Smooth muscle cell (in vitro differentiated cells): ENCODE results near the gene PIGH. TPM values are rescaled to one million over a fixed set of nuclear protein-coding genes. Genes with fewer than 3 reads are reported as not detected.

Experiments used
- DNase-seq: peaks from one replicate; lab custom pipeline; 2025; ENCODE audit not compliant: unreplicated experiment; lab: John Stamatoyannopoulos, UW
- H2AFZ ChIP-seq: fragments of 200-600 bp; sonication (generic); 2 replicates; pipeline ENCODE4 v1.6.0; 2016; ENCODE audit warnings: antibody characterized with exemption, low read depth, mild to moderate bottlenecking
- H3F3A ChIP-seq: fragments of 200-600 bp; sonication (generic); 2 replicates; pipeline ENCODE4 v1.6.0; 2017; ENCODE audit warnings: antibody characterized with exemption, low read depth
- H3K27ac ChIP-seq: fragments of 200-600 bp; sonication (generic); 2 replicates; pipeline ENCODE4 v1.5.1; 2016; ENCODE audit warnings: low read depth, mild to moderate bottlenecking
- H3K27me3 ChIP-seq: fragments of 200-600 bp; sonication (generic); 2 replicates; pipeline ENCODE4 v1.6.1; 2016; ENCODE audit warnings: low read depth, mild to moderate bottlenecking
- H3K36me3 ChIP-seq: fragments of 200-600 bp; sonication (generic); 2 replicates; pipeline ENCODE4 v1.5.1; 2016; ENCODE audit warnings: low read depth
- H3K4me1 ChIP-seq: fragments of 200-600 bp; sonication (generic); 2 replicates; pipeline ENCODE4 v1.5.1; 2016; ENCODE audit warnings: low read depth
- H3K4me2 ChIP-seq: fragments of 200-600 bp; sonication (generic); 2 replicates; pipeline ENCODE4 v1.6.0; 2016; ENCODE audit warnings: mild to moderate bottlenecking
- H3K4me3 ChIP-seq: fragments of 200-600 bp; sonication (generic); 2 replicates; pipeline ENCODE4 v1.5.1; 2016; ENCODE audit warnings: mild to moderate bottlenecking
- H3K79me2 ChIP-seq: fragments of 200-600 bp; sonication (generic); 2 replicates; pipeline ENCODE4 v1.6.0; 2016; ENCODE audit warnings: low read depth, mild to moderate bottlenecking
- H3K9ac ChIP-seq: fragments of 200-600 bp; sonication (generic); 2 replicates; pipeline ENCODE4 v1.6.0; 2016; ENCODE audit warnings: low read depth
- H3K9me3 ChIP-seq: fragments of 200-600 bp; sonication (generic); replicated peaks from 2 replicates; pipeline ENCODE4 v1.5.1; 2016; ENCODE audit warnings: low read depth
- H4K20me1 ChIP-seq: fragments of 200-600 bp; sonication (generic); 2 replicates; pipeline ENCODE4 v1.6.0; 2016; ENCODE audit warnings: low read depth
- WGBS: methylation state at CpG from one replicate; pipeline ENCODE4 v1.1.7; 2016; ENCODE audit warnings: low lambda C conversion rate; 5-methylcytosine and 5-hydroxymethylcytosine counted together
- polyA plus RNA-seq: library from polyadenylated mRNA; unstranded; fragments of >200 nt; fragmentation: Nextera tagmentation; extraction: Ambion mirVana; gene quantifications from 2 replicates; pipeline ENCODE4 v1.2.1, GENCODE V29; 2016
- total RNA-seq: library from RNA; depleted of rRNA; stranded (reverse); fragments of >200 nt; gene quantifications from 2 replicates; pipeline ENCODE4 v1.2.3, GENCODE V29; 2014
- TF ChIP-seq, protein P1 (sequence below): fragments of 200-600 bp; sonication (generic); IDR thresholded peaks from 2 replicates; pipeline ENCODE4 v1.5.1; 2017; ENCODE audit warnings: borderline replicate concordance, mild to moderate bottlenecking, antibody characterized with exemption; ENCODE audit not compliant: insufficient read depth, poor library complexity, severe bottlenecking

The PIGH gene
- total and polyA plus RNA-seq, 2 experiments from 2014 or later, result 15.5 to 20.6 TPM

DNA sequence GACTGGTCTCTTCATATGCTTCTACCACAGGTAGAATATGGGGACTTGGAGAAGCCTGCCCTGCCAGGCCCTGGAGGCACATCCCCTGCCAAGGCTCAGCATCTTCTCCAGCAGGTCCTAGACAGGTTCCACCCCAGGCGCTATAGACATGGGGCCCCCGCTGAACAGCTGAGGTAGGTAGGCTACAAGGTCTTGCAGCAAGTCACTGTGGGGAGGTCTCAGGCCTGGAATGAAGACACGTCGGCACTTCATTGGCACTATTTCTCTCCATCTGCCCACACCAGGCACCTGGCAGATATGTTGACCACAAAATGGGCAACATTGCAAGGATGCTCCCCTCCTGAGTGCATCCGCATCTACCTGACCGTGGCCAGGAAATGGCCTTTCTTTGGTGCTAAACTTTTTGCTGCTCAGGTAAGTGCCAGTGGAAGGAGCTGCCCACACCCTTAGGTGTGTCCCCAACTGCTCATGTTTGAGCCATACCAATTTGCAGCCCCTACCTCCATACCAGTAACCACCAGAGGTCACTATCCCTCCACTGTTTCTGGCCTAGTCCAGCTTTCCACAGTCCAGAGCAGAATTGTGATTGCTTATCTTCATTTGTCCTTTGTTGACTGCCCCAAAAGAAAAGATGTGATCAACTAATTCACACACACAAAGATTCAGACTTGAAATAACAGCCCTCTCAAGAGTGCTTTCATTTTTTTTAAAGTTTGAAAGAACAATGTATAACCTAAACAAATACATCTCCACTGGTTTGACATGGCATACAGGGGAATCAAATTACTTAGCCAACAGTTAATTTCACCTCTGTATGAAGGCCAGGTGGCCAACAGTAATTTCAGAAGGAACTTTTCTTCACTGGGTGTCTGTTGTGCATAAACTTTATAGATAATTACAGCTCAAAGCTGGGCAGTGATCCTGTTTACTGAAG lies 16.1 kb downstream of the PIGH start:
- H4K20me1 ChIP-seq, result no peaks in the 10 kb centered on the region
- no peaks in the 10 kb centered on the region for H3K36me3 ChIP-seq
- H3K4me2 ChIP-seq, result no peak overlapping the region
- no peak overlapping the region for H3K9ac ChIP-seq
- no peaks in the 10 kb centered on the region for H3K27me3 ChIP-seq
- TF ChIP-seq, protein P1, sequence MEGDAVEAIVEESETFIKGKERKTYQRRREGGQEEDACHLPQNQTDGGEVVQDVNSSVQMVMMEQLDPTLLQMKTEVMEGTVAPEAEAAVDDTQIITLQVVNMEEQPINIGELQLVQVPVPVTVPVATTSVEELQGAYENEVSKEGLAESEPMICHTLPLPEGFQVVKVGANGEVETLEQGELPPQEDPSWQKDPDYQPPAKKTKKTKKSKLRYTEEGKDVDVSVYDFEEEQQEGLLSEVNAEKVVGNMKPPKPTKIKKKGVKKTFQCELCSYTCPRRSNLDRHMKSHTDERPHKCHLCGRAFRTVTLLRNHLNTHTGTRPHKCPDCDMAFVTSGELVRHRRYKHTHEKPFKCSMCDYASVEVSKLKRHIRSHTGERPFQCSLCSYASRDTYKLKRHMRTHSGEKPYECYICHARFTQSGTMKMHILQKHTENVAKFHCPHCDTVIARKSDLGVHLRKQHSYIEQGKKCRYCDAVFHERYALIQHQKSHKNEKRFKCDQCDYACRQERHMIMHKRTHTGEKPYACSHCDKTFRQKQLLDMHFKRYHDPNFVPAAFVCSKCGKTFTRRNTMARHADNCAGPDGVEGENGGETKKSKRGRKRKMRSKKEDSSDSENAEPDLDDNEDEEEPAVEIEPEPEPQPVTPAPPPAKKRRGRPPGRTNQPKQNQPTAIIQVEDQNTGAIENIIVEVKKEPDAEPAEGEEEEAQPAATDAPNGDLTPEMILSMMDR, result peak; percentile 61
- H3K4me1 ChIP-seq, result no peaks in the 10 kb centered on the region
- no peak overlapping the region for H3K4me3 ChIP-seq
- H3K79me2 ChIP-seq, result no peaks in the 10 kb centered on the region
- DNase-seq, result no peak
- H3F3A ChIP-seq, result no peaks in the 10 kb centered on the region
- H2AFZ ChIP-seq, result no peak overlapping the region
- WGBS, result 85% methylated on average over 6 of the region's 6 CpGs
- no peaks in the 10 kb centered on the region for H3K9me3 ChIP-seq
- no peak overlapping the region for H3K27ac ChIP-seq

DNA sequence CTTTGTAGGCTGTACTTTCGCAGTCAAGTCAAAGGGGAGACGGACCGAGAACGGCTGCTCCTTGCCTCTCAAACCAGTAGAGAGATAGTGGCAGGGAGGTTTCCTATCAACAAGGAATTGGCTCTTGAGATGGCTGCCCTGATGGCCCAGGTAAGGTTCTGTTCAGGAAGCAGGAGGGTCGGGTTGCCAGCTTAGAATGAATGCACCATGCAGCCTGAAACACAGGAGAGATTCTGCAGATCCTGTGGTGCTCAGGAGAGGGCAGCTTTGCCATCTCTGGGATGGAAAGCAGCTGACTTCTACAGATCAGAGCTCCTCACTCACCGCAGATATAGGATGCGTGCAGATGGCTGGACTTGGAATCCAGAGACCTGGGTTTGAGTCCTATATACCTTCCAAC lies 18.0 kb downstream of the PIGH start:
- H3K79me2 ChIP-seq, result no peaks in the 10 kb centered on the region
- no peak overlapping the region for H3K4me2 ChIP-seq
- 88% methylated on average over 7 of the region's 7 CpGs for WGBS
- no peaks in the 10 kb centered on the region for H3F3A ChIP-seq
- no peaks in the 10 kb centered on the region for H3K27me3 ChIP-seq
- no peaks in the 10 kb centered on the region for H3K36me3 ChIP-seq
- H3K4me3 ChIP-seq, result no peak overlapping the region
- no peak overlapping the region for H3K27ac ChIP-seq
- DNase-seq, result no peak
- H2AFZ ChIP-seq, result no peak overlapping the region
- no peaks in the 10 kb centered on the region for H4K20me1 ChIP-seq
- TF ChIP-seq, protein P1, result no peak
- H3K9me3 ChIP-seq, result no peaks in the 10 kb centered on the region
- H3K9ac ChIP-seq, result no peak overlapping the region
- no peaks in the 10 kb centered on the region for H3K4me1 ChIP-seq

DNA sequence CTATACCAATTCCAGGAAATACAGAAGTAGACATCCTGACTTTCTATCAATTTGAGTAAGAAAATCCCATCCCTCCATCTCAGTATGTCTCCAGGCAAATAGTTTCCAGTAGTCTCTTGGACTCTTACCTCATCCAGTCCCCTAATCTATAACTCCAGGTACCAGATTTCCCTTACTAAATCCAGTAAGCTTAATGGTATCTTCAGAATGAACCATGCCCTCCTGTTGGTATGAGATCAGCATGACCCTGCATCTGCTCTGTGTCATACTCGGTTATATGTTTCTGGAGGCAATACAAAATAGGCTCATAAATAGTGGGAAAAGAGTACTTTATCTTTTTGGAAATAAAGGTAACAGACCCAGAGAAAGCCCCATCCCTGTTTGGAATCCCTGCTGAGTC lies 18.4 kb downstream of the PIGH start:
- WGBS, result 76% methylated on average over 1 of the region's 1 CpG
- H3K9ac ChIP-seq, result no peak overlapping the region
- DNase-seq, result no peak
- no peaks in the 10 kb centered on the region for H3K4me1 ChIP-seq
- no peaks in the 10 kb centered on the region for H3K9me3 ChIP-seq
- no peaks in the 10 kb centered on the region for H4K20me1 ChIP-seq
- no peaks in the 10 kb centered on the region for H3K36me3 ChIP-seq
- H3F3A ChIP-seq, result no peaks in the 10 kb centered on the region
- no peaks in the 10 kb centered on the region for H3K27me3 ChIP-seq
- H3K4me2 ChIP-seq, result no peak overlapping the region
- TF ChIP-seq, protein P1, result no peak
- H3K27ac ChIP-seq, result no peak overlapping the region
- no peak overlapping the region for H2AFZ ChIP-seq
- no peak overlapping the region for H3K4me3 ChIP-seq
- no peaks in the 10 kb centered on the region for H3K79me2 ChIP-seq
